Tibial nerve (tissue), 4 donors: Measurements from ENCODE around the gene ADGRD1.

Source experiments
- EP300 ChIP-seq, 2 donors: sonication (generic); formaldehyde crosslinking; IDR thresholded peaks; one replicate each; pipeline ENCODE4 v1.6.1; 2017; ENCODE audit warnings: antibody characterized with exemption in 2 of 2, mild to moderate bottlenecking in 1 of 2
- POLR2A ChIP-seq, 2 donors: fragments of 450-650 bp; IDR thresholded peaks; one replicate each; pipeline ENCODE4 v1.6.1; 2017; ENCODE audit warnings: antibody characterized with exemption in 2 of 2, mild to moderate bottlenecking in 2 of 2, moderate library complexity in 2 of 2
- TF ChIP-seq, protein P1 (sequence below), 5 experiments: fragments of 200-600 bp in 3 of 5; fragments of 450-650 bp in 2 of 5; sonication (generic) in 3 of 5; IDR thresholded peaks; one replicate each; pipeline ENCODE4 v1.5.1; 2016 to 2019; ENCODE audit warnings: antibody characterized with exemption in 5 of 5, mild to moderate bottlenecking in 3 of 5, moderate library complexity in 2 of 5

DNA sequence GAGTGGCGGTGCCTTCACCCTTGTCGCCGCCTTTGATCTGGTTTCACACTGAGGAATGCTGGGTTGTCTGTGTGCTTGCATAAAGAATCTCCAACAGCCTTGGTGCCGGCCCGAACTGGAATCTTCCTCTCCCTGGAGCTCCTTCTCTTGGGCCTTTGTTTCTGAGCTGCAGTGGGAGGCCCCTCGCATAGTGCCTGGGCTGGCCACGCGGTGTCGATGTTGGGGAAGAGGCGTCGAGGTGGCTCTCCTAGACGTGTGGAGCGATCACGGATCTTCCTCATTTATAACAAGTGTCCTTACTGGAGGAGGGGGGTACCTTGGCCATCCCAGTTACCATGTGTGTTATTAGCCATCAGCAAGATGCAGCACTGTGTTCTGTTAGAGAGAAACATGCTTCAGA lies 60.6 kb downstream of the ADGRD1 start:
- no peak for TF ChIP-seq POLR2A (IDR thresholded peaks at IDR 0.05)
- TF ChIP-seq, protein P1, sequence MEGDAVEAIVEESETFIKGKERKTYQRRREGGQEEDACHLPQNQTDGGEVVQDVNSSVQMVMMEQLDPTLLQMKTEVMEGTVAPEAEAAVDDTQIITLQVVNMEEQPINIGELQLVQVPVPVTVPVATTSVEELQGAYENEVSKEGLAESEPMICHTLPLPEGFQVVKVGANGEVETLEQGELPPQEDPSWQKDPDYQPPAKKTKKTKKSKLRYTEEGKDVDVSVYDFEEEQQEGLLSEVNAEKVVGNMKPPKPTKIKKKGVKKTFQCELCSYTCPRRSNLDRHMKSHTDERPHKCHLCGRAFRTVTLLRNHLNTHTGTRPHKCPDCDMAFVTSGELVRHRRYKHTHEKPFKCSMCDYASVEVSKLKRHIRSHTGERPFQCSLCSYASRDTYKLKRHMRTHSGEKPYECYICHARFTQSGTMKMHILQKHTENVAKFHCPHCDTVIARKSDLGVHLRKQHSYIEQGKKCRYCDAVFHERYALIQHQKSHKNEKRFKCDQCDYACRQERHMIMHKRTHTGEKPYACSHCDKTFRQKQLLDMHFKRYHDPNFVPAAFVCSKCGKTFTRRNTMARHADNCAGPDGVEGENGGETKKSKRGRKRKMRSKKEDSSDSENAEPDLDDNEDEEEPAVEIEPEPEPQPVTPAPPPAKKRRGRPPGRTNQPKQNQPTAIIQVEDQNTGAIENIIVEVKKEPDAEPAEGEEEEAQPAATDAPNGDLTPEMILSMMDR (IDR thresholded peaks at IDR 0.05): no peak
- TF ChIP-seq EP300 (IDR thresholded peaks at IDR 0.05): no peak
